GM12874 (cell line): ENCODE measurements around the gene ITSN2.

Experiments
- TF ChIP-seq, protein P1 (sequence below): IDR thresholded peaks from 2 replicates; pipeline ENCODE4 v1.5.1; 2011; ENCODE audit warnings: low read depth, mild to moderate bottlenecking, control low read depth, low read length, moderate library complexity; ENCODE audit not compliant: insufficient read depth

The ITSN2 gene

GRCh38 chr2:24400207-24400907 is 40.0 kb upstream of the ITSN2 start:
- TF ChIP-seq, protein P1, sequence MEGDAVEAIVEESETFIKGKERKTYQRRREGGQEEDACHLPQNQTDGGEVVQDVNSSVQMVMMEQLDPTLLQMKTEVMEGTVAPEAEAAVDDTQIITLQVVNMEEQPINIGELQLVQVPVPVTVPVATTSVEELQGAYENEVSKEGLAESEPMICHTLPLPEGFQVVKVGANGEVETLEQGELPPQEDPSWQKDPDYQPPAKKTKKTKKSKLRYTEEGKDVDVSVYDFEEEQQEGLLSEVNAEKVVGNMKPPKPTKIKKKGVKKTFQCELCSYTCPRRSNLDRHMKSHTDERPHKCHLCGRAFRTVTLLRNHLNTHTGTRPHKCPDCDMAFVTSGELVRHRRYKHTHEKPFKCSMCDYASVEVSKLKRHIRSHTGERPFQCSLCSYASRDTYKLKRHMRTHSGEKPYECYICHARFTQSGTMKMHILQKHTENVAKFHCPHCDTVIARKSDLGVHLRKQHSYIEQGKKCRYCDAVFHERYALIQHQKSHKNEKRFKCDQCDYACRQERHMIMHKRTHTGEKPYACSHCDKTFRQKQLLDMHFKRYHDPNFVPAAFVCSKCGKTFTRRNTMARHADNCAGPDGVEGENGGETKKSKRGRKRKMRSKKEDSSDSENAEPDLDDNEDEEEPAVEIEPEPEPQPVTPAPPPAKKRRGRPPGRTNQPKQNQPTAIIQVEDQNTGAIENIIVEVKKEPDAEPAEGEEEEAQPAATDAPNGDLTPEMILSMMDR, result no peak

DNA sequence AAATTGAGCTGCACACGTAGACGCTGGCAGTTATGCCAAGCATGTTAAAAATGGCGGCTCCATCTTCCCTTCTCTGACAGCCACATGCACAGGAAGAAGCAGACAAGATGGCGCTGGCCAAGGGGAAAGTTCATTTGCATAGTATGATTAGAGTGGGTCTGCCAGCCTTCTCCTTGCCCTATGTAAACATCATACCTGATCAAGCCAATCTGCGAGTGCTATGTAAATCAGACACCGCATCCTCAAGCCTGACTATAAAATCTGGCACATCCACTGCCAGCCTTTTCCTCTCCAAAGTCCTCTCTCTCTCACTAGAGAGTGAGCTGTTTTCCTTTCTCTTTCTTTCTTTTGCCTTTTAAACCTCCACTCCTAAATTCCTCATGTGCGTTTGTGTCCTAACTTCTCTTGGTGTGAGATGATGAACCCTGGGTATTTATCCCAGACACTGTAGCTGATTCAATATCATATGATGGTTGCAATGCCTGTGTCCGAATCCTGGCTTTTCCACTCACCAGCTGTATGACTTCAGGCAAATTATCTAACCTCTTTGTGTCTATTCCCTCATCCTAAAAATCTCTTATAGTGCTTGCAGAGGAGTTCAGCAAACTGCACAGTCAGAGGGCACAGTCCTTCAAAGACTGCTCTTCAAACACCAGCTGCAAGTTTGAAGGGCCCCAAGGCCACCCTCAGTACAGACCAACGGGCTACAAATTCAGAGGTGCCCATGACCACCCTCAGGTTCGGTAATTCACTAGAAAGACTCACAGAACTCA is 39.3 kb upstream of the ITSN2 start:
- TF ChIP-seq, protein P1, result no peak

- TF ChIP-seq, protein P1, result no peak
Observed at GRCh38 chr2:24394998-24395397, 34.7 kb upstream of the ITSN2 start.

DNA sequence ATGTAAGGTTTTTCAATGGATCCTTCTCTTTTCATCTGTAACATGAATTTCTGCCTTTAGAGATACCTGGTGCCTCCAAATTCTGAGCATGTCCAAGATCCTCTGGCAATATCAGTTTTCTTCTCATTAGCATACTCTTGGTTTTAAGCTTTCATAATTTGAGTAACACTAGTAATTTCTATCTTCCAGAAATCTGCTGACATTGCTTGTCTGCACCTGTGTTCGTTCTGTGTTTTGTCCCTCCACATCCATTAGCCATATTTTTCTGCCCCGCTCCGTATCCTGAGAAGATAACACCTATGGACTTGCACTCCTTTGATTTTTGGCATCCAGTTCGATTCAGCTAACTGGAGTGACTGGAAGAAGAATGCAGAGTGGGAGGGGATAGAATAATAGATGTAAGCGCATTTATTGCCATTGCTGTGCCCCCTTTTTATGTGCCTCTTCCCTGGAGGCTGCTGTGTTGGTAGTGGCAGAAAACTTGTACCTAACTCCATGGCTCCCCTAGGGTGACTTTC is 32.3 kb upstream of the ITSN2 start:
- TF ChIP-seq, protein P1, result no peak

DNA sequence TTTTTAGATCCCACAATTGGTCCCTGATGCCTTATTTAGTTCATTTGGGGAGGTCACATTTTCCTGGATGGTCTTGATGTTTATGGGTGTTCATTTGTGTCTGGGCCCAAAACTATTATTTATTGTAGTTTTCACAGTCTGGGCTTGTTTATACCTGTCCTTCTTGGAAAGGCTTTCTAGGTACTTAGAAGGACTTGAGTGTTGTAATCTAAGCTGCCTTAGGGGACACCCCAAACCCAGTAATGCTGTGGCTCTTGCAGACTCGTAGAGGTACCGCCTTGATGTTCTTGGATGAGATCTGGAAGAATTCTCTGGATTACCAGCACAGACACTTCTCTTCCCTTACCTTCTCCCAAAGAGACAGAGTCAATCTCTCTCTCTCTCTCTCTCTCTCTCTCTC is 25.0 kb upstream of the ITSN2 start:
- TF ChIP-seq, protein P1, result no peak

- TF ChIP-seq, protein P1, result peak; percentile 75
Observed at GRCh38 chr2:24382363-24383073, 22.2 kb upstream of the ITSN2 start.

DNA sequence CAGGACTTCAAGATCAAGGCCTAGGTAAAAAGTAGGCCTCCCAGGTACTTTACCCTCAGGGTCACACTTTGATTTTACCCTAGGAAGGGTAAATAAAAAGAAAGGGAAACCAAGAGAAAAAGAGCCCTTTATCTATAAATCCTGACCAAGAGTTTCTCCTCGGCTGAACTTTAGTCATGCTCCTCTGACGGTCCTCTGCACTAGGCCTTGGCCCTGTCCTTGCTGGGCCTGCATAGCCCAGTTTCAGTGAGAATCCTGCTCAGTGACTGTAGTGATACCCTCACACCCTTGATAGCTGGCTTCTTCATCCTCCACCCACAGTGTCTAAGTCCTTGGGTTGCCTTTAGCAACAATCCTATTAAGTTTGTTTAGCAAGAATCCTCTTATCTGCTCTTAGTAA is 20.5 kb upstream of the ITSN2 start:
- TF ChIP-seq, protein P1, result no peak
